ENCODE measurements around the gene TGM2. TPM values are rescaled to one million over a fixed set of nuclear protein-coding genes. Genes with fewer than 3 reads are reported as not detected.

Gene TGM2
- total and polyA plus RNA-seq, 12 donors, result 13.4 to 262 (median 98.3) TPM

GRCh38 chr20:38084425-38084951 lies 80.6 kb downstream of the TGM2 start:
- WGBS, 4 donors, result 52 to 62% (median 59%) methylated on average over 5 of the region's 5 CpGs
- Histone ChIP-seq H3K9me3 (replicated peaks in 1 of 3) (no peaks in the 10 kb centered on the region), H3K27me3 (no peaks in the 10 kb centered on the region), H3K36me3 (replicated peaks in 1 of 2) (peaks cover 0 to 33% of the 10 kb centered on the region in 2 donors), H3K4me1 (replicated peaks in 1 of 2) (peaks cover 0 to 7% of the 10 kb centered on the region in 2 donors), H3K27ac (peak overlapping the region in 1 of 5 donors; percentile 53), H3K4me3 (no peak overlapping the region)
- DNase-seq, result no peak
- TF ChIP-seq CTCF (IDR thresholded peaks at IDR 0.05), result no peak
- no peak for TF ChIP-seq POLR2A (IDR thresholded peaks at IDR 0.05)
- intact Hi-C loops (cut with DNase I), result no loop called here

- peaks cover 0 to 7% of the 10 kb centered on the region in 2 donors for H3K4me1 ChIP-seq (replicated peaks in 1 of 2)
- intact Hi-C loops (cut with DNase I), result no loop called here
- 78 to 85% (median 79%) methylated on average over 12 of the region's 12 CpGs for WGBS, 4 donors
- H3K9me3 ChIP-seq (replicated peaks in 1 of 3), result no peaks in the 10 kb centered on the region
- peaks cover 0 to 23% of the 10 kb centered on the region in 2 donors for H3K36me3 ChIP-seq (replicated peaks in 1 of 2)
- no peaks in the 10 kb centered on the region for H3K27me3 ChIP-seq
- TF ChIP-seq POLR2A (IDR thresholded peaks at IDR 0.05), result no peak
- TF ChIP-seq CTCF (IDR thresholded peaks at IDR 0.05), result no peak
- no peak overlapping the region for H3K4me3 ChIP-seq
- DNase-seq, result peak in 3 of 7 donors; percentile 20 to 67 (median 29)
- H3K27ac ChIP-seq, result peak overlapping the region in 1 of 5 donors; percentile 53
Observed at GRCh38 chr20:38083338-38084048, 81.6 kb downstream of the TGM2 start.

GRCh38 chr20:38082894-38083293 lies 82.2 kb downstream of the TGM2 start:
- no peak for TF ChIP-seq CTCF (IDR thresholded peaks at IDR 0.05)
- no peak for TF ChIP-seq POLR2A (IDR thresholded peaks at IDR 0.05)
- Histone ChIP-seq H3K4me3 (no peak overlapping the region), H3K9me3 (replicated peaks in 1 of 3) (no peaks in the 10 kb centered on the region), H3K27me3 (no peaks in the 10 kb centered on the region), H3K27ac (no peak overlapping the region), H3K4me1 (replicated peaks in 1 of 2) (peaks cover 0 to 7% of the 10 kb centered on the region in 2 donors), H3K36me3 (replicated peaks in 1 of 2) (peaks cover 0 to 18% of the 10 kb centered on the region in 2 donors)
- DNase-seq, result no peak
- intact Hi-C loops (cut with DNase I), result no loop called here

- 82 to 93% (median 92%) methylated on average over 3 of the region's 3 CpGs for WGBS, 4 donors
- Histone ChIP-seq H3K27ac (no peak overlapping the region), H3K36me3 (replicated peaks in 1 of 2) (peaks cover 0 to 22% of the 10 kb centered on the region in 2 donors), H3K4me3 (no peak overlapping the region), H3K9me3 (replicated peaks in 1 of 3) (no peaks in the 10 kb centered on the region), H3K4me1 (replicated peaks in 1 of 2) (peaks cover 0 to 7% of the 10 kb centered on the region in 2 donors), H3K27me3 (no peaks in the 10 kb centered on the region)
- no peak for DNase-seq
- intact Hi-C loops (cut with DNase I), result no loop called here
- TF ChIP-seq CTCF (IDR thresholded peaks at IDR 0.05), result no peak
Observed at GRCh38 chr20:38081575-38081974, 83.5 kb downstream of the TGM2 start.
